ENCODE measurements around the gene ELL3. TPM values are rescaled to one million over a fixed set of nuclear protein-coding genes. Genes with fewer than 3 reads are reported as not detected.
"Not testable (repeated sequence)": the region's sequence is repeated elsewhere in the genome, so short reads cannot be mapped to it uniquely, and the experiment has no call there.

The ELL3 gene, protein sequence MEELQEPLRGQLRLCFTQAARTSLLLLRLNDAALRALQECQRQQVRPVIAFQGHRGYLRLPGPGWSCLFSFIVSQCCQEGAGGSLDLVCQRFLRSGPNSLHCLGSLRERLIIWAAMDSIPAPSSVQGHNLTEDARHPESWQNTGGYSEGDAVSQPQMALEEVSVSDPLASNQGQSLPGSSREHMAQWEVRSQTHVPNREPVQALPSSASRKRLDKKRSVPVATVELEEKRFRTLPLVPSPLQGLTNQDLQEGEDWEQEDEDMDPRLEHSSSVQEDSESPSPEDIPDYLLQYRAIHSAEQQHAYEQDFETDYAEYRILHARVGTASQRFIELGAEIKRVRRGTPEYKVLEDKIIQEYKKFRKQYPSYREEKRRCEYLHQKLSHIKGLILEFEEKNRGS
- polyA plus RNA-seq: 10.6 to 52.2 TPM (median 17.9 TPM) in 3 replicates
- 28.3 TPM for polyA plus RNA-seq (2011; ENCODE audit: low read depth)
- 25.9 and 27.2 TPM in 2 replicates for polyA plus RNA-seq (2011; cell fraction: cytosol; rRNA removed)
- polyA plus RNA-seq (2011; cell fraction: nucleus; rRNA removed): 50.6 and 51.3 TPM in 2 replicates
- polyA plus RNA-seq (2012; ENCODE audit: low replicate concordance): 10.4 and 22.5 TPM in 2 replicates
- 17.1 to 57.7 TPM (median 25.7 TPM) in 3 replicates for polyA minus RNA-seq
- 29.7 TPM for polyA minus RNA-seq (2011; cell fraction: cytosol; rRNA and poly(A)+ RNA removed)
- 22.2 and 25.0 TPM in 2 replicates for polyA minus RNA-seq (2011; cell fraction: nucleus; rRNA and poly(A)+ RNA removed)

- Histone ChIP-seq H3K9me1 (ENCODE audit: control insufficient read depth, extremely low read depth, insufficient read depth, low read length) (no peaks in the 10 kb centered on the region), H3K4me2 (ENCODE audit: control insufficient read depth, extremely low read depth, insufficient read depth, low read depth, low read length) (peak within 1 kb of the TSS; percentile 97), H3K4me1 (ENCODE audit: control insufficient read depth, extremely low read depth, insufficient read depth, low read length) (peaks cover 15% of the 10 kb centered on the region), H3K27ac (ENCODE audit: control insufficient read depth, insufficient read depth, low read length) (peak within 1 kb of the TSS; percentile 74), H3K4me3 (ENCODE audit: control insufficient read depth in 2 of 3, extremely low read depth in 1 of 3, insufficient read depth in 2 of 3, low read depth in 1 of 3, low read length in 3 of 3) (peak within 1 kb of the TSS; percentile 48 to 92 (median 82)), H2AFZ (ENCODE audit: control insufficient read depth, low read length) (peak within 1 kb of the TSS; percentile 98), H3K36me3 (ENCODE audit: control insufficient read depth in 2 of 2, extremely low read depth in 1 of 2, insufficient read depth in 2 of 2, low read length in 2 of 2) (peaks cover 7 to 17% of the 10 kb centered on the region in 2 experiments), H3K27me3 (ENCODE audit: control insufficient read depth, extremely low read depth, insufficient read depth, low read length) (no peaks in the 10 kb centered on the region), H3K9me3 (ENCODE audit: control insufficient read depth, low read depth, low read length) (no peaks in the 10 kb centered on the region), H4K20me1 (ENCODE audit: control insufficient read depth, extremely low read depth, insufficient read depth, low read length) (no peaks in the 10 kb centered on the region), H3K79me2 (ENCODE audit: control insufficient read depth, insufficient read depth, low read length) (no peaks in the 10 kb centered on the region), H3K9ac (ENCODE audit: control insufficient read depth, extremely low read depth, insufficient read depth, low read length) (peak within 1 kb of the TSS; percentile 87)
- TF ChIP-seq CTCF (optimal IDR thresholded peaks at IDR 0.05 in 1 of 3, IDR thresholded peaks at IDR 0.05 in 1 of 3, conservative IDR thresholded peaks at IDR 0.05 in 1 of 3; ENCODE audit: extremely low read depth in 1 of 3, insufficient read depth in 2 of 3, low read length in 3 of 3) (peak in 1 of 3 experiments; percentile 1), EZH2 (IDR thresholded peaks at IDR 0.05; ENCODE audit: low read length) (no peak)
- dilution Hi-C loops (cut with MboI; ENCODE audit: extremely low pct_ligation_motif_present, low sequenced_read_pairs): no loop called here
- DNase-seq (ENCODE audit: low read depth, low spot score) (no peak), FAIRE-seq (no peak)
These were observed at the start of gene ELL3 for GRCh38 chr15:43776718-43777266. ELL3 (minus strand) TSS chr15:43776966; CDS start chr15:43776901, 65 bp downstream.

GRCh38 chr15:43826029-43826507 is 49.3 kb upstream of the ELL3 start:
- dilution Hi-C loops (cut with MboI; ENCODE audit: extremely low pct_ligation_motif_present, low sequenced_read_pairs): no loop called here

GRCh38 chr15:43825305-43825704 is 48.5 kb upstream of the ELL3 start:
- H3K4me1 ChIP-seq (ENCODE audit: control insufficient read depth, extremely low read depth, insufficient read depth, low read length): peaks cover 16% of the 10 kb centered on the region
- H3K36me3 ChIP-seq (ENCODE audit: control insufficient read depth in 2 of 2, extremely low read depth in 1 of 2, insufficient read depth in 2 of 2, low read length in 2 of 2); H2AFZ ChIP-seq (ENCODE audit: control insufficient read depth, low read length); H3K9me1 ChIP-seq (ENCODE audit: control insufficient read depth, extremely low read depth, insufficient read depth, low read length); H3K9ac ChIP-seq (ENCODE audit: control insufficient read depth, extremely low read depth, insufficient read depth, low read length); dilution Hi-C loops (cut with MboI; ENCODE audit: extremely low pct_ligation_motif_present, low sequenced_read_pairs); H3K9me3 ChIP-seq (ENCODE audit: control insufficient read depth, low read depth, low read length); DNase-seq (ENCODE audit: low read depth, low spot score); H3K27ac ChIP-seq (ENCODE audit: control insufficient read depth, insufficient read depth, low read length); H4K20me1 ChIP-seq (ENCODE audit: control insufficient read depth, extremely low read depth, insufficient read depth, low read length); H3K4me3 ChIP-seq (ENCODE audit: control insufficient read depth in 2 of 3, extremely low read depth in 1 of 3, insufficient read depth in 2 of 3, low read depth in 1 of 3, low read length in 3 of 3); H3K27me3 ChIP-seq (ENCODE audit: control insufficient read depth, extremely low read depth, insufficient read depth, low read length); H3K4me2 ChIP-seq (ENCODE audit: control insufficient read depth, extremely low read depth, insufficient read depth, low read depth, low read length); FAIRE-seq: not testable (repeated sequence)
- peaks cover 39% of the 10 kb centered on the region for H3K79me2 ChIP-seq (ENCODE audit: control insufficient read depth, insufficient read depth, low read length)

More at GRCh38 chr15:43826029-43826507, 49.3 kb upstream of the ELL3 start:
- no peaks in the 10 kb centered on the region for H3K9me3 ChIP-seq (ENCODE audit: control insufficient read depth, low read depth, low read length)
- DNase-seq (ENCODE audit: low read depth, low spot score) (no peak), FAIRE-seq (no peak)
- peaks cover 31% of the 10 kb centered on the region for H3K79me2 ChIP-seq (ENCODE audit: control insufficient read depth, insufficient read depth, low read length)
- H2AFZ ChIP-seq (ENCODE audit: control insufficient read depth, low read length): peak overlapping the region; percentile 94
- peak overlapping the region; percentile 80 for H3K9ac ChIP-seq (ENCODE audit: control insufficient read depth, extremely low read depth, insufficient read depth, low read length)
- H3K27ac ChIP-seq (ENCODE audit: control insufficient read depth, insufficient read depth, low read length): peak overlapping the region; percentile 40
- no peak for TF ChIP-seq CTCF (optimal IDR thresholded peaks at IDR 0.05 in 1 of 3, IDR thresholded peaks at IDR 0.05 in 1 of 3, conservative IDR thresholded peaks at IDR 0.05 in 1 of 3; ENCODE audit: extremely low read depth in 1 of 3, insufficient read depth in 2 of 3, low read length in 3 of 3)
- no peak for TF ChIP-seq EZH2 (IDR thresholded peaks at IDR 0.05; ENCODE audit: low read length)
- peaks cover 16% of the 10 kb centered on the region for H3K4me1 ChIP-seq (ENCODE audit: control insufficient read depth, extremely low read depth, insufficient read depth, low read length)
- H3K36me3 ChIP-seq (ENCODE audit: control insufficient read depth in 2 of 2, extremely low read depth in 1 of 2, insufficient read depth in 2 of 2, low read length in 2 of 2): no peaks in the 10 kb centered on the region
- no peaks in the 10 kb centered on the region for H4K20me1 ChIP-seq (ENCODE audit: control insufficient read depth, extremely low read depth, insufficient read depth, low read length)
- H3K27me3 ChIP-seq (ENCODE audit: control insufficient read depth, extremely low read depth, insufficient read depth, low read length): no peaks in the 10 kb centered on the region
- peak overlapping the region; percentile 96 for H3K4me2 ChIP-seq (ENCODE audit: control insufficient read depth, extremely low read depth, insufficient read depth, low read depth, low read length)
- no peaks in the 10 kb centered on the region for H3K9me1 ChIP-seq (ENCODE audit: control insufficient read depth, extremely low read depth, insufficient read depth, low read length)
- H3K4me3 ChIP-seq (ENCODE audit: control insufficient read depth in 2 of 3, extremely low read depth in 1 of 3, insufficient read depth in 2 of 3, low read depth in 1 of 3, low read length in 3 of 3): peak overlapping the region in 2 of 3 experiments; percentile 66 to 73
